GM04503 (cell line): ENCODE measurements around the gene HIVEP2.

ENCODE experiments used
- DNase-seq: peaks from one replicate; pipeline ENCODE4 v3.0.0-alpha.2; 2012; ENCODE audit warnings: low read depth

The HIVEP2 gene

DNA sequence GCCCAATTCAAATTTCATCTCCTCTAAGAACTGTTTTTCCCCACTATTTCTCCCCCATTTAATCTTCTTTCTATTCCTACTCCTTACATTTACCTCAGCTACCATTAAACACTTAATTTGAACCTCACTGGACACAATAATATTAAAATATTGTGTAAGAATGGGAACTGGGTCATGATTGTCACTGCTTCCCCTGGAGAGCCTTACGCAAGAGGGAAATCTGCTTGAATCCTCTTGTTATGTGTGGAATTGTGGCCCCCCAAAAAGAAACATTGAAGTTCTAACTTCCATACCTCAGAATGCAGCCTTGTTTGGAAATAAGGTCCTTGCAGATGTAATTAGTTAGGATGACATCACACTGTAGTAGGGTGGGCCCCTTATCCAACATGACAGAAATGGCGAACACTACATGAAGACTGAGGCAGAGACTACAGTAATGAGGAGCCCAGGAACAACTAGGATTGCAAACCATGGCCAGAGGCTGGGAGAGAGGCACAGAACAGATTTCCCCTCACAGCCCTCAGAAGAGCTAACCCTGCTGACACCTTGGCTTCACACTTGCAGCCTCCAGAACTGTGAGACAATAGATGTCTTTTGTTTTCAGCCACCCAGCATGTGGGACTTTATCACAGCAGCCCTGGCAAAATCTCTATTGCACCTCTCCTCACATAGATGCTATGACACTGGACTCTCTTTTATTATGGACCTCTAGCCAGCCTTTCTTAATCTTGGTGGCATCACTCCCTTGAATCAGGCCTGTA lies 29.9 kb downstream of the HIVEP2 start:
- no peak for DNase-seq

GRCh38 chr6:142914369-142914768 lies 30.6 kb downstream of the HIVEP2 start:
- no peak for DNase-seq

GRCh38 chr6:142913511-142914047 lies 31.4 kb downstream of the HIVEP2 start:
- no peak for DNase-seq

DNA sequence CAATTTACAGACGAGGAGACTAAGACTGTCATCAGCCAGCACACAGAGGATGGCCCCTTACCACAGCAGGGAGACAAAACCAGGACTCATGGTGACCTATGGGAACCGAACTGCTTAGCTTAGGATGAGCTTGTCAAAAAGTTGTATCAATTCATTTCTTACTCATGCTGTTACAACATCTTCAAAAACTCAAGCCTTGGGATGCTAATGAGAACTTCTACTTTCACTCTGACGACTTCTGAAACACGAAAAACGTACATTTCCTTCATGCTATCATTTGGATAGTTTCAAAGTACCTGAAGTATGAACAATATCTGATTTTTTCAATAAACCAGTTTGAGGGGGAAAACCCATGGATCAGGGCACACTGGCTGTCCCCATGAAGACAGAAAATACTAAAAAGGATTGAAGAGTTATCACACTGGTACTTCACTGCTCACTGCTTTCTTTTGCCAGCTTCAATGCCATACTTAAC lies 31.9 kb downstream of the HIVEP2 start:
- no peak for DNase-seq

DNA sequence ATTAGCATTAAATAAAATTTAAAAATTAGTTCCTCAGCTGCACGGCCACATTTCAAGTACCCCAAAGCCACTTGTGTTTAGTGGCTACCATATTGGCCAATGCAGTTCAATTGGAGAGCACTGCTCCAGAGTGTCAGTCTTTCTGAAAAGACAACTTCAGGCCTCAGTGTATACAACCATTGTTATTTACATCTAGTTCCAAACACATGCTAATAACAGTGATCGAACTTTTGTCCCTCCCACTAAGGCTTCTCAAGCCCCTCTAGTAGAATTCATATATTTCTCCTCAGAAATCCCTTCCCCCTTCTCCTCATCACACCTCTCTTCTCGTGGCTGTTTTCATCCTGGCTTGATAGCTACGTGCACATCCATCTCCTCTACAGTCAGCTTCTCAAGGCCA lies 32.9 kb downstream of the HIVEP2 start:
- DNase-seq = no peak

GRCh38 chr6:142911430-142911829 lies 33.5 kb downstream of the HIVEP2 start:
- no peak for DNase-seq

- no peak for DNase-seq
Measured at GRCh38 chr6:142909686-142910085, 35.3 kb downstream of the HIVEP2 start.

- no peak for DNase-seq
Measured at GRCh38 chr6:142908235-142908634, 36.7 kb downstream of the HIVEP2 start.

GRCh38 chr6:142907544-142907943 lies 37.4 kb downstream of the HIVEP2 start:
- no peak for DNase-seq

- DNase-seq = no peak
Measured at GRCh38 chr6:142906945-142907470, 38.0 kb downstream of the HIVEP2 start.

DNA sequence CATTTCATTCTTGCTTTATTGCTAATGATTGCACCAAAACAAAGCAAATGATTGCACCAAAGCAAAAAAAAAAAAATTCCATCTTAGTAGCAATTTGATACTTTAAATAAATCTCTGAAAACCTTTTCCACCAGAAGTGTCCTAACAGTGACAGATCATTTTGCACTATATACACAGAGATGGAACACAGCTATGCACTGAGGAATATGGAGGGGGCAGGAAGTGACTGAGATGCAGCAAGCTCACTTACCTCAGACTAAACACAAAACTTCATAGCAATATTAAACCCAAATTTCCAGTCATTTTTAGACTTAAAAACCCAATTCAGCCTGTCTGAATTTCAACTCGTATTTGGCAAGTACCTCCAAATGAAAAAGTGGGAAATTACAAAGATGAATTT lies 41.2 kb downstream of the HIVEP2 start:
- no peak for DNase-seq

DNA sequence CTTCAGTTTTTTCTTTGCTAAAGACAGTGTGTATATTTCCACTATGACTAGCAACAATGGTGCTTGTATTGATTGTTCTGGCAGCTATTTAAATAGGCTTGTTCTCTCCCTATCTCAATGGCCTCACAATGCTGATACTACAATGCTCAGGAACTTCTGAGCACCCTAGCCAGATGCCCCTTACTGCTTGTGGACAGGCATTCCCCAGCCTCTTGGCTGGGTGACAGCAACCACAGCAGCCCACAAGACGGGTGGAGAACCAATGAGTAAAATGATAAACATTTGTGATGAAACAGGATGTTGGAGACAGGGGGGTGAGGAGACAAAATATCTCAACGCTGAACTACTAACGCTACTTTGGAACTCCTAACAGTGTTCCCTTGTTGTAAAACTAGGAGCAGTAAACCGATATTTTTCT lies 42.3 kb downstream of the HIVEP2 start:
- DNase-seq = peak; percentile 95

DNA sequence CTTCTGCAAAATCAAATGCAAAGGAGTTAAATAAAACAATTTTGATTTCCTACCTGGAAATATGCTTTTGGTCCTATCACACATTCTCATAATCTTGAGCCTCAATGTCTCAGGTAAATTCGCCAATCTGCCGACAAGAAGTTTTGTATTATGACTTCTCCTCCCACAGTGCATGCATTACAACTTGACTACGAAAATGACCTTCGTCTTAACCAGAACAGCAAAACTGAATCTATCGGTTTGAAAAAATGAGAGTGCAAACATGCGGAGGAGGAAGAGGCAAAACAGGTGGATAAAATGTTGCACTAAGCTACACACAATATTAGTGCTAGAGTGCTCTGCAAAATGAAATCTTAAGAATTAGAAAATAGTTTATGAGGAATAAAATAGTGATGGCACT lies 43.4 kb downstream of the HIVEP2 start:
- no peak for DNase-seq

- no peak for DNase-seq
Measured at GRCh38 chr6:142900227-142900971, 44.6 kb downstream of the HIVEP2 start.

- no peak for DNase-seq
Measured at GRCh38 chr6:142898927-142899895, 45.8 kb downstream of the HIVEP2 start.

DNA sequence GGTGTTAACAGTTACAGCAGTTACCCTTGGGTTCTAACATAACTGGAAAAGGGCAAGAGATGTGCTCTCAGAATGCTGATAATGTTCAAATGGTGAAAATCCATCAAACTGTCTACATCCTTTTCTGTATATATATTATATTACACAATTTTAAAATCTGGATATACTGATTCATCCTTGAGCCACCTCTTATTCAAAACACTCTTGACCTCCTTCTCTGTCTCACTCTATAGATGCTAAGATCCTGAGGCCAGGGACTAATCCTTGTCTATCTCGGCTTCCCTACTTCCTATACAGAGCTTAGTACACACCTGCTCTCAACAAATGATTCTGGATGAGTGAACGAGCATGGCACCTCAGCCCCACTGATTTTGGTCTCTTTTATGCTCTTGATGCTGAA lies 47.3 kb downstream of the HIVEP2 start:
- DNase-seq = no peak

DNA sequence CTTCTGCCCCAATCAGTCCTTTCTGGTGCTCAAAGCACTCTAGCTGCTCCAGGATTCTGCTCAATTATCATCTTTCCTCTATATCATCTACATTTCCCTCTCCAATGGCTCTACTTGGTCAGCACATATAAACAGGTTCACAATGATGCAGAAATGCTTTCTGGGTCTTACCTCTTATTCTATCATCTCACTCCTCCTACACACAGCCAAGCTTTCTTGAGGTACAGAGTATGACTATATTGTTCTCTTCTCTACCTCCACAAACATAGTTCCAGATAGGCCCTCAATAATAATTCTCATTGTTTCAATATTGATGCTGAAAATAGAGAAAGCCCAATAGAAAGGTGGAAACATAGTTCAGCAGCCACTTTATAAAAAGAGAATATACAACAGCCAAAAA lies 48.2 kb downstream of the HIVEP2 start:
- DNase-seq = no peak

GRCh38 chr6:142893088-142893487 lies 51.9 kb downstream of the HIVEP2 start:
- no peak for DNase-seq

DNA sequence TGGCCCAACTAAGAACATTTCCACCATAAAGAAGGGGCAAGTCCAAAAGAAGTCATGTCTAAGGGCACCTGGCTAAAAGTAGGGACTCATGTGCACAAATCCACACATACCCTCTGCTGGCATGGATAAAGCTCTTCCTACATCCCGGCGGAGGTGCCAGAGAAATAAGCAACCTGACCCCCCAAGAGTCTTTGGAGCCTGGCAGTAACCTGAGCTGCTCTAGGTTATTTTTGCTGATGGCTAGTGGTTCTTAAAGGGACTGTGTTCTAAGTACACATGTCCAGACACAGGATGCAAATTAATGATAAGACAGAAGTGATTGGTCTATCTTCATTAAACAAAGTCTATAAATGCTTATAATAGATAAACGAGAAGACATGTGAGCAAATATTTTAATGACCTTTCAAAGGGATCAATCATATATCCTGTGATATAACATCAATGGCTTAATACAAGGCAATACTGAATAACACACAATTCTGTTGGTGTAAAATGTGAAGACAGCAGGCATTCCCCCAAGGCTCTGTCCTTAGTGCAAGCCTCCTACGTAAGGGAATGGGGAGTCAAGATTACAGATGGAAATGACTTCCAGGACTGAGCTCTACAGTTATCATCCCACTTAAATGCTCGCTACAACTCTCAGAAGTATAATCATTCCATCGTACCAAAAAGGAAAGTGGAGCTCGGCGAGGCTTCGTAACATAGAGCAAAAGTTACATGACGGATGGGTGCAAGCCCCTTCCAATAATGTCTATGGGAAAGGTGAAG lies 52.5 kb downstream of the HIVEP2 start:
- DNase-seq = no peak

GRCh38 chr6:142891454-142891853 lies 53.5 kb downstream of the HIVEP2 start:
- DNase-seq = no peak

- no peak for DNase-seq
Measured at GRCh38 chr6:142888456-142888855, 56.5 kb downstream of the HIVEP2 start.
